ENCODE results near the gene CD180.

CD180 gene

DNA sequence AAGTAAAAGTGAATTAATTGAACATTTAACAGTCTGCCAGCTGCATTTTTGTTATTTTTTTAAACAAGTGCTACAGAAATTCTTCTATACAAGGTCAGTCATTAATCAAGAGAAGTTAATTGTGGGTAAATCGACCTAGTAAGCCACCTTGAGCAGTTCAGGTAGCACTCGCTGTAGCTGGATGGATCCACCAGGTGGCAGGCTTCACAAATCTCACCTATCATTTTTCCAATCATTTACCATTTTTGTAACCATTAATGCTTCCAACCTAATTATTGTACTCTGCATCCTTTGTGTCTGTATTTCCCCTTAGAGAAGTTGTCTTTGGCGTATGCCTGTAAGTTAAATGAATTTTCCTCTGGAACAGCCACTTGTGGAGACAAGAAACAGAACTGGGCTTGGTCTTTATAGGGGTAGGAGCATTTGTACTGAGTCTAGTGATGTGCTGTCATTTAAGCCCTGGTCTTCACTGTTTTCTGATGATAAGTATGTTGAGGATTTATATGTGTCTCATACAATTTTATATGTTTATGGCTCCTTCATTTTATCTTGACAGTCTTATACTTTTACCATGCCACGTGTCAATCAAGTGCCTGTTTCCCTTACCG lies 39.5 kb downstream of the CD180 start:
- DNase-seq = peak; percentile 69

DNA sequence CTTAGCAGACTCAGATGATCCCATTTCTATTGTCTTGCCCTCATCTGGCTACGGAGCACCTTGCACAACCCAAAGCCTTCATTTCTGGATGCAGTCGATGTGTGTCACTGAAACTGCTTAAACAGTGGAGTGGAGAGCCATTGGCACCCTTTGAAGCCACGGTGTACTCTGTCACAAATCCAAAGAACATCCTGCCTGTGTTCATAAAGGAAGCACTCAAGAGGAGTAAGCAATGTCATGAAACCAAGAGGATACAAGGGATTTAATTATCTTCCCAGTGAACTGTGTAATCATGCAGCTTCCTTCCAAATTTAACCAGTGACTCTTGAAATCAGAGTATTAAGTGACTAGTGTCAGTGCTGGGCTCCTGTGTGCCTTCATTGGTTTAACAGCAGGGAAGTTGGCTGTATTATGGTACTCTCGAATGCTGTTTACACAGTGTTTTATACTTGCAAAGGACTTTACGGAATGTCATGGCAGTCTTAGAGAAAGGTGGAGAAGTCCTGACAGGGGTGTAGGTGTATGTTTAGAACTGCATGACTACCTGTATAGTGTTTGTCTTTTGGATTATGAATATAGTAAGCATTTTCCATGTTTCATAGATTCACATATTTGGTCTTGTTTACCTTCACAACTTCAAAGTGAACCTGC lies 41.9 kb downstream of the CD180 start:
- DNase-seq = no peak

DNA sequence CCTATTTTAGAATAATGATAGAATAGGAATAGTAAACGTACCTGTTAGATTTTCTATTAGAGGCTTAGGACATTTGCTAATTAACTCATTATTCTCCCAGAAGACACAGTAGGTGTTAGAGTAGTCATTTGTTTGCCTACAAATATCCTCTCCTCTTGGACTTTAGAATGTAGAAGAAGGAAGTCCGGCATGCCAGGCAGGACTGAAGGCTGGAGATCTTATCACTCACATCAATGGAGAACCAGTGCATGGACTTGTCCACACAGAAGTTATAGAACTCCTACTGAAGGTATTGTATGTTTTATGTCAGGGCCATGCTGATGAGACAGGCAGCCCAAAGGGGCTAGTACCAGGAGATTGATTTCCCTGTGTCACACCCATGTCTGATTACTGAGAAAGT lies 43.3 kb downstream of the CD180 start:
- DNase-seq = no peak

DNA sequence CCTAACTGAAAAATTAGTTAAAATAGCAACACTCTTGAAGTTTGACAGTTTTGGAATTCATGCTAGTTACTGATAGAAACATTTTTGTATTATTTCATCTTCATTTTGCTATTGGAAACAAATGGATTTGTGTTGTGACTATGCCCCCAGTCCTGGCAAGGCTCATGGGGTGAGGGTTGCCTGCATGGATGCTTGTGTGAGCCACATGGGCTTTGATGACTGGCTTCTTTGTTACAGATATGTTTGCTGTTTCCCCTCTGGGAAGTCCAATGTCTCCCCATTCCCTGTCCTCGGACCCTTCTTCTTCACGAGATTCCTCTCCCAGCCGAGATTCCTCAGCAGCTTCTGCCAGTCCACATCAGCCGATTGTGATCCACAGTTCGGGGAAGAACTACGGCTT lies 44.2 kb downstream of the CD180 start:
- DNase-seq = no peak

DNA sequence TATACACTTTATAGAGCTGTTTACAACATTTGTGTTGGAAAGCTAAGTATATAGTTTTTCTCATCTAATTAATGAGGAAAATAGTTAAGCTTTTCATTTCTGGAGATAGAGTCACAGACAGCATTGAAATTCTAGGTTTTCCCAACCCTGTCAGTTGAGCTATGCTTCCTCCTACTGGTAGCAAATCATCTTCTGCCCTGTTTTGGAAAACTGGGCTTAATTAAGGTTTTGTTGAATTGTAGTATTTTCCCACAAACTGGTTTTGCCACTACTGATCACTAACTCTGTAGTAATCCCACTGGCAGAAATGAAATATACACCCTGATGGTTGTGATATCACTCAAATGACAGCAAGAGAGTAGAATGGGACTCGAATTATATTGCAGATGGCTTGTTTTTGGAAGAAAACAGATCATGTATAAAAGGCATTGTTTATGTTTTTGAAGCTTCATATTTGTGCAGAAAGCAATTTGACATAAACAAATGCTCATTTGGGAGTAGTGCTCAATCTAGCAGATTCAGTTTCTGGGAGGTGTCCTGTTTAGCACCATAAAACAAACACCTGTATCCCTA lies 46.6 kb downstream of the CD180 start:
- no peak for DNase-seq

DNA sequence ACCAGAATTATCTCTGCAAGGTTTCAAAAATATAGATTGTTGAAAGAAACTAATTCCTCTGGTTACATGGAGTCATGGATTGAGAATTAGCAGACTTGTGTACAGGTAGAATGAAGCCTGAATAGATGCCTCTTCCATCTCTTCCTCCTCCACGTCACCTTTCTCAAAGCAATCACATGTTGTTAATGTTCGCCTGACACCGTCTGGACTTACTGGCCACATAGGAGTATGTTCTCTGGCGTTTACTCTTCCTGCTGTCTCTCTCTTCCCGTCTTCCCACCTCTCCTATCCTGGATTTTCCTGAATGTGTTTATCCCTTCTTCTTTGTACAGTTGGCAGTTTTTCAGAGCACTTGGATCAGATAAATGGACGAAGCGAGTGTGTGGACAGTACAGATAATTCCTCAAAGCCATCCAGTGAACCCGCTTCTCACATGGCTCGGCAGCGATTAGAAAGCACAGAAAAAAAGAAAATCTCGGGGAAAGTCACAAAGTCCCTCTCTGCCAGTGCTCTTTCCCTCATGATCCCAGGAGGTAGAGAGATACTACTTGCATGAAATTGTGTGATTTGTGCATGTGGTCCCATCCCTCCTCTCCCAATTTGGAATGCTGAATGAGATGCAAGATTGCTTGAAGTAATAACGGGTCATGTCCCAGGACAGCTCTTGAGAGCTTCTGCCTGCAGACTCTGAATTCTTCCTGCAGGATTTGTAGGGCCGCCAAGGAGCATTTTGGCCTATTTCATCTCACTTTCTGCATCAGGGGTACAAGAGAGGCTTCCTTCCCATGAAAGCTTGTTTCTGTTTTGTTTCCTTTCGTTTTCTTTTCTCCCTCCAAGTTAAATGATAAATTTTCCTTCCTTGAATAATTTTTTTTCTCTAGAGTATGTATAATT lies 47.3 kb downstream of the CD180 start:
- no peak for DNase-seq

DNA sequence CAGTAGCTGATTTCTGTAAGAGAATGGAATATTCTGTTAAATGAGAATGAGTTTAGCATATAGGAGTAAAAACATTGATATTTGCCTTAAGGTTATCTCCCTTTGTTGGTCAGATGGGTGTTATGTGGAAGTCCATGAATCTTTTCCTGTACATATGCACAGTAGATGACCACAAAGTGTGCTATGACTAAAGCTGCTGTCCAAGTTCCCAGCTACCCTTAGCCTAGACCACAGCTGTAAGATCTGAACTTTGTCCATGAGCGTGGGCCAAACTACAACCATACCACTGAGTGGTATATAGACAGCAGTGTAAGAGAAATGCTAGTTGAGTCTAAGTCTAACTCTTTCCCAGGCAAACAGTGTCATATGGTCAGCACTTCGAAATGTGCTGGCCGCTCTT lies 48.8 kb downstream of the CD180 start:
- DNase-seq = no peak

DNA sequence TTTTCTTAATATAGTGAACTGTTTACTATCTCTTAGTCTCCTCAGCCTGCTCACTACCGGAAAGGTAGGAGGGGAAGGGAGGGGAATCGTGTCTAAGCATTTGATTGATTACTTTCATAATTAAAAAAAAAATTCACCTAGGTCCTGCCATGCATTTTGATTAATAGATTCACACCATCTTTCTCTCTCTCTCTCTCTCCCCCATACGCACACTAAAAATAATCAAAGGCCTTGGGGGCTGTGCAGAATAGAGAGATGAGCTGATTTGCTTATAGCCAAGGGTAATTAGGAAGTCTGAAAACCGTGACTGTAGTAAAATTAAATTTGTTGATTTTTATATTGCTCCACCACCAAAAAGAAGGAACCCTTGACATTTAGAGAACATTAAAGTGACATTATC lies 49.6 kb downstream of the CD180 start:
- no peak for DNase-seq

DNA sequence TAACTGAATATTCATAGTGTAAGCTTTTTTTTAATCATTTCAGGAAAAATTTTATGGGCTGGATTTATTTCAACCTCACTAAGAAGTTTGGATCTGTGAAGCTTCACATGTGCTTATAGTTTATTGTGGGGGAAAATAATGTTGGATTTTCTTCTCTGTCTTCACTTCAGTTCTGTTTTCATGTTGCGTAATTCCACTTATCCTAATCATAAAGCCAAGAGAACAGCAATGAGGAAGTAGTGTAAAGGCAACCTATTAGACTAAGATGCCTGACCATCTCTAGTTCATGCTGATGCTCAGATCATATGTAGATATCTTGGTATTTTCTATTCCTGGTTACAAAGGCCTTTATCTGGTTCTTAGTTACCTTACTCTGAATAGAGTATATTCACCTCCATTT lies 50.0 kb downstream of the CD180 start:
- DNase-seq = no peak

DNA sequence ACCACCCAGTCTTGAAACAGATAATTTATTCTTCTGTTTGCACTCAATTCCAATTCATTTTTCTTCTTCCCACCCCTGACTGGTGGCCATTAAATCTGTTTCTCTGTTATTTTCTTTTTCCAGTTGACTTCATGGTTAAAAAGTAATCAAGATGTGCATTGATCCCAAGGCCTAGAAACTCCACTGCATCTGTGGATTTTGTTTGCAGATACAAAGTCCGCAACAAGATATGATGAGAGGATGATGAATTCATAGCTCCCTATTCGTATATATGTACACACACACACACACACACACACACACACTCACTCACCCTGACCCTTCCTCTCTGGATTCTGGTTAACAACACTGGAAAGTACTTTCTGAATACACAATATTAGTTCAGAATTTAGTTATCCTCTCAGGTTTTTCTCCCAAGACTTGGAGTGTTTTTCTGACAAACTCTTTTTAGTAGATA lies 52.4 kb downstream of the CD180 start:
- DNase-seq = no peak

DNA sequence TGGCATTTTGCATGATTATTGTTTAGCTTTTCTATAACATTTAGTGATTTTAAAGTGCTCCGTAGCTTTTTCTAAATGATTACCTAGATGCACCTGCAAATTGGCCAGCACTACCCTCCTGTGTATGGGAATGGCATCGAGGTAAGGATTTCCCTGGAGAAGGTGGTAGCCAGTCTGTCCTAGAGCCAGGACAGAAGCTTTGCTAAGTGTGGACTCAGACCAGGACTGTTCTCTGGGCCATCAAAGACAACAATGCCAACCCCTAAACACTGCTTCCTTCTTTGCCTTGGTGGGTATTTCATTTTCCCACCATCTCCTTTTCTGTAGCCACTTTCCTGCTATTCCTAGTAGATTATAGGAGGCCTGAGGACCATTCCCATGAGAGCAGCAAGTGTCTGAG lies 53.0 kb downstream of the CD180 start:
- DNase-seq = no peak

DNA sequence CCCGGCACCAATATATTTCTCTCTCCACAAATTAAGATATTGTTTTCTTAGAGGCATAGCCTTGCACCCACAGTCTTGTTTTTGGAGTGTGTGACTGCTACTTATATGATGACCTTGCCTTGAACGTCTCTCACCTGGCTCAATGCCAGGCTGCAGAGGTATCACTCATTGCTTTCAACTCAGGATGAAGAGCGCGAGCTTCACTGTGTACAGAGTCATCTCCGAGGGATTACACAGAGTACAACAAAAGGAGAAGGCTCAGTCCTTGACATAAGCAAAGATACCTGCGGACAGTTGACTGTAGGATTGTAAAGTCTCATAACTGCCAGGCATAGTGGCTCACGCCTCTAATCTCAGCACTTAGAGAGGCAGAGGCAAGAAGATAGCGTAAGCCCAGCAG lies 53.8 kb downstream of the CD180 start:
- no peak for DNase-seq

DNA sequence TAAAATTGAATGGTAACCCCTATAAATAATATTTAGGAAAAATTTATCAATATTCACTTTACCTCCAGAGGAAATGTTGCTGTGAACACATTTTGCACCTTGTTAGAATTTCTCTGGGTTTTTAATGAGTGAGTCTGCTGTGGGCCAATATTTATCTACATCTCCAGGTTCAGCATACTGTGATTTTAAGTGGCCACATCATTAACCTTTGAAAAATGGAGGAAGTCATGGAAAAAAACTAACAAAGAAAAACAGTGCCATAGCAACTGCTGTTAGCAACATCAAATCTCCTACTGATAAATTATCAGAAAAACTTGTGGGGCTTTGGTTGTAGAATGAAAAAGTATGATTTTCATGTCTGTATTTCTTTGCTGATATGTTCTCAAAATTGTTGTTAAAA lies 55.0 kb downstream of the CD180 start:
- no peak for DNase-seq

DNA sequence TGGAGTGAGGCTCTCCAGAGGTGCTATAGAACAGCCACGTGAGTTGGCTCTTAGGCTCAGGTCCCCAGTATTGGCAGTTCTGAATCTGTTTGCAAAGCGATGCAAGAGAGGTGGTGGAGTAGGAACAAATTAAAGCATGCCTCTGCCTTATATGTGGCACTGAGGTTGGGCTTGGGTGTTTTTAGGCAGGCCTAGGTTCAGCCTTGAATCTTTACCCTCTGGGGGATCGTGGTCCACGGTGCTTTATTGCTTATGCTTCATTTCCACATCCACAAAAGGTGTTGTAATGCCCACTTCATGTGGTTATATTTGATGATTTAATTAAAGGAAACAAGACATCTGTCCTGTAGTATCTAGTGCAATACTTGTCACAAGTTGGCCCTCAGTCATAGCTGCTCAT lies 56.2 kb downstream of the CD180 start:
- no peak for DNase-seq

DNA sequence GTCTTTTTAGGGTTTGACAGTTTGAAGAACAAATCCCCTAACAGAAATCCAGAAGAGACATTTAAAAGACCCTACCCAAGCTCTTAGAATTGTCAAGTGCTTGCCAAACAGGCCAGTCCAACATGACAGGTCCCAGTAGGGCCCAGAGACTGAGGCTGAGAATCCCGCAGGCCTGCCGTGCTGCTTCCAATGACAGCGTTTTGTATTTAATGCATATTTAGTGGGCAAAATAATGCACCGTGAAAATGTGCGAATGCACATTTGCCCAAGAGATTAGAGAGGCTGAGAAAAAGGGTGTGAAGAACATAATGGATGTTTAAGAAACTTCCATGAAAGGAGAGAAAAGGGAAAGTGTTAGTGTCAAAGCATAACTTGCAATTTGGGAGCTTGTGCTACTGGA lies 57.6 kb downstream of the CD180 start:
- DNase-seq = no peak

DNA sequence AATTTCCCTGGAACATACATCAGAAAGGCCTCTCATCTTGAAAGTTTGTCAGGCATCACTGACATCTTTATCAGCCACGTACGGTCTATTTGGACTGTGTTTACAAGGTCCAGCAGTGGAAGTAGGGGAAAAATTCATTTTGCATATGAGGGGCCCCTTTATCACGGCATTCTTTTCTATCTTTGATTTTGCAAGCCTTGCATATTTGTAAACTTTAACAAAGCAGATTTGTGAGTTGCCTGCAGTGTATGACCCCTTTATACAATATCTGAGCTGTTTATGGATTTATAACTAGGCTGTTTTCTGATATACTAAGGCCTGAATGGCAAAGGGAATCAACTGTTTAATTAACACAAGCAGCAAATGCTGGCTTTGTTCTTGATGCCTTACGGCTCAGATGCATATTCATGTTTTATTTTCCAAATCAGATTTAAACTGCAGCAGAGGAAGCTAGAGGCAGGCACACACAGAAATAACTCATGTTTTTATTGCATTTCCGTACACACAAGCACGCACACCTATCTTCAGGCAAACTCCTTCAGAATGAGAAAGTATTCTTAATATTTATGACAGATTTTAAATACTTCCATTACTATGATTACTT lies 61.1 kb downstream of the CD180 start:
- no peak for DNase-seq

DNA sequence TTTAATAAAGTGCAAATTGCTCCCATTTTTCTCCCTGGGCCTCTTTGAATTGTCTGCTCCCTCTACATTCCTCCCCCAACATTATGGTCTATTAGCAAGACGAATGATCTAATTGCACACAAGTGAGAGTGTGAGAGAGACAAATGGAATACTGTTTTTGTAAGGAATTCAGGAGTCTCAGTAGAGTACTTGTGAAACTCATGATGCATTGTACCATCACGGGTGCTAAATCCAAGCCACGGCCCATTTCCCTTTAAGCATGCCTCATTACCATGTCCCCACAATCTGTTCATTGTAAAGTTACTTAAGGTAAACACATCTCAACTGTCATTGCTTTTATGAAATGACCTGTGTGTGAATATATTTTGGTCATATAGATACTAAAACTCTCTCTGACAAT lies 62.8 kb downstream of the CD180 start:
- DNase-seq = no peak

DNA sequence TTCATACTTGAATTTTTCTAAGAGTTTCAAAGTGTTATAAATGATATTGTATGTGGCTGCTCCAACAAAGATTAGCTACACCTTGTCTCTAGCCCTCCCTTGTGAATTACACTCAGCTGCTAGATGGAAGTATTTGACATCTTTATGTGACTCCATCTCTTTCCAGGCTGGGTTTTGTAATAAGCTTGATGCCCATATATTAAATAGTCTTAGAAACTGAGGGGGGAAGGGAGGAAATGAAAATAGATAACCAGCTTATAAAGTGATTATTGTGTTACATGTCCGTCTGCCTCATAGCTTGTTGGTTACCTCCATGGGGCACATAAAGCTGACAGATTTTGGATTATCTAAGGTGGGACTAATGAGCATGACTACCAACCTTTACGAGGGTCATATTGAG lies 63.4 kb downstream of the CD180 start:
- no peak for DNase-seq

DNA sequence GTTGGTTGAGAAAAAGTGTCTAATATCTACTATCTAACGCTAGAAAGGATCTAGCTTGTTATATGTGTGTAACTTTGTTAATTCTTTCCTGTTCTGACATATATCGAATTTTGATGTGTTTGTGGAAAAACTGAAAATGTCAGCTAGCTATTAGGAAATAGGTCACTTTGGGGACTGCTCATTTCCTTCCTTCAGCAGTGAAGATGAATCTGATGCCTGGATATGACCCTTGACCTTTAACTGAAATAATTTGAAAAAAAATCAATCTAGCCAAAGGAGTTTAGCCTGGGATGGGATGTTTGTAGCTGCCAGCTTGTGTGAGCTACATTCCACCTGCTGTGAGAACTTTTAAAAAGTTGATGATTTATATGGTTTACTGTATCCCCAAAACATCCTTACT lies 66.8 kb downstream of the CD180 start:
- DNase-seq = no peak

Measured in activated CD8-positive, alpha-beta memory T cell treated with anti-CD3 and anti-CD28 coated beads for 24 hours (primary cell).